NCI-H1105 (cell line): ENCODE results near the gene FAM163B.

Source experiments
- DNase-seq: peaks from one replicate; lab custom pipeline; 2025; lab: John Stamatoyannopoulos, UW

Gene FAM163B

GRCh38 chr9:133582501-133583045 is 26.6 kb downstream of the FAM163B start:
- DNase-seq = no peak

GRCh38 chr9:133581513-133582343 is 27.5 kb downstream of the FAM163B start:
- DNase-seq = no peak

- no peak for DNase-seq
These were observed 28.2 kb downstream of the FAM163B start for GRCh38 chr9:133581011-133581410.

- DNase-seq = no peak
These were observed 28.8 kb downstream of the FAM163B start for GRCh38 chr9:133580419-133580738.

- DNase-seq = no peak
These were observed 29.4 kb downstream of the FAM163B start for GRCh38 chr9:133579601-133580418.

GRCh38 chr9:133578524-133579441 is 30.4 kb downstream of the FAM163B start:
- DNase-seq = no peak

- DNase-seq = no peak
These were observed 31.5 kb downstream of the FAM163B start for GRCh38 chr9:133577737-133578112.

- no peak for DNase-seq
These were observed 32.1 kb downstream of the FAM163B start for GRCh38 chr9:133576875-133577736.

- DNase-seq = no peak
These were observed 32.9 kb downstream of the FAM163B start for GRCh38 chr9:133576031-133576874.

- DNase-seq = no peak
These were observed 33.8 kb downstream of the FAM163B start for GRCh38 chr9:133575186-133576030.

- no peak for DNase-seq
These were observed 34.4 kb downstream of the FAM163B start for GRCh38 chr9:133574771-133575170.

- no peak for DNase-seq
These were observed 35.2 kb downstream of the FAM163B start for GRCh38 chr9:133573791-133574515.

- DNase-seq = peak; percentile 38
These were observed 36.3 kb downstream of the FAM163B start for GRCh38 chr9:133572821-133573361.

GRCh38 chr9:133571896-133572595 is 37.1 kb downstream of the FAM163B start:
- DNase-seq = no peak

- no peak for DNase-seq
These were observed 37.7 kb downstream of the FAM163B start for GRCh38 chr9:133571391-133571890.

GRCh38 chr9:133570691-133571080 is 38.5 kb downstream of the FAM163B start:
- no peak for DNase-seq
